Retinal pigment epithelial cell (primary cell): ENCODE results near the gene MVD.
A peak's percentile ranks its signal among the peaks of the same experiment; 100 is the strongest.

Experiments used
- DNase-seq: peaks from one replicate; pipeline ENCODE4 v3.0.0-alpha.2; 2010; ENCODE audit warnings: low read depth
- H3K4me3 ChIP-seq: 2 replicates; pipeline ENCODE4 v1.5.1; 2011; ENCODE audit warnings: mild to moderate bottlenecking, low read length, control low read depth, moderate library complexity
- CTCF ChIP-seq: conservative IDR thresholded peaks from 2 replicates; pipeline ENCODE4 v1.5.1; 2011; ENCODE audit warnings: low read depth, low read length, control low read depth, inconsistent platforms

MVD gene

DNA sequence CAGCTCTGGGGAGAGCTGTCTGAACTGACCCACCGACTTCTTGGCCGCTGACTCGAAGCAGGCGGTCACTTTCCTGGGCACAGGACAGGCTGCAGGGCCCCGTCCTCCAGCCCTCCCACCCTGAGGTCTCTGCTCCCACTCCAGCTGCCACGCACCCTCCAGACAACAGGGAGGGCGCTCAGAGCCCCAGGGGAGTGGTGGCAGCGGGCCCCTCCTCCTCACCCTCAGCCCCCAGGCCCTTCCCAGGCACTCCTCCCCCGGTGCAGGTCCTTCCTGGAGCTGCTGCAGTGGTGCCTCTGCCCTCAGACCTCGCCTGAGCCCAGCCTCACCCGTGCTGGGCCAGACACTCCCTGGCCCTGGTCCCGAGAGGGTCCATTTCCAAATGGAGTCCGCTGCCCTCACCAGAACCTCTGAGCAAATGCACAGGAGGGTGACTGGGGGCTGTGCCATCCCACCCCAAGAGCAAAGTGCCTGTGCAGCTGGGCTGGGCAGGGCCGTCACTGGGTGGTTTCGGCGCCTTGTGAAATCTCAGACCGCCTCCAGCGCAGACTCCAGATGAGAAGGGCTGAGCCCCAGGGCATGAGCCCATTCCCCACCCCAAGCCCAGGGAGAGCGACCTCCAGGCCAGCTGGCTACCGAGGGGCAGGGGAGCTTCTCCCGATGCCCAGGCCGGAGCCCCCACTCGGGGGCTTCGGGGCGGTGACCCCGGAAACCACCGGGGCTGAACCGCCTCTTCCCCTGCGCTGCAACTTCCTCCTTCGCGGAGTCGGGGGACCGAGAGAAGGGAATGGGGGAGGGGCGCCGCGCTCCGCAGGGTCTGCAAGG, 12.8 kb downstream of the MVD start:
- H3K4me3 ChIP-seq = peak overlapping the region; percentile 75
- DNase-seq = no peak

DNA sequence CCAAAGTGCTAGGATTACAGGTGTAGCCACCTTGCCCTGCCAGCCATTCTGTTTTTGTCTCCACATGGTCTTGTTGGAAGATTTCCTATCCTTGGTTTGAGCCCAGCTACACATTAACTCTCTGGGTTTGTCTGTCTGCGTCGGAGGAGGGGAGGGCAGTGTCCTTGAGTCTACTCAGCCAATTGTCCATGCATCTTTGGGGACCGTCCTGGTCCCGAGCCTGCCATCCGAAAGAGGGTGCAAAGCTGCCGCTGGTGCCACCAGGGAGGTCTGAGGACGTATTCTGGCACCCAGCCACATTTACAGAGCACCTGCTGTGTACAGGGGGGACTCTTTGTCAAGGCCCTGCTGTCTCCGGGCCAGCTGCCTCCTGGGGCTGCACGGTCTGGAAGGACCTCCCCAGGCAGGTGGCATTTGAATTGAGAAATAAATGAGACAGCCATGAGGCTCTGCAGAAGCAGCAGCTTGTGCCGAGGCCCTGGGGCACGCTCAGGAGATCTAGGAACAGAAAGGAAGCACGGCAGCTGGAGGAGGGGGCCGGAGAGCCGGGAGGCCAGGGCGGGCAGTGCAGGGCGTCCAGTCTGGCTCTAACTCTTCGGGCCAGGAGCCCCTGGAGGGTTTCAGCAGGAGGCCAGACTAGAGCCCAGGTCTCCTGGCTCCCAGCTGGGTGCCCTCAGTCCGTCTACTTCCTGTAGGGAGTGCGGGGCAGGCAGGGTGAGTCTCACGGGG, 13.5 kb downstream of the MVD start:
- peak overlapping the region; percentile 75 for H3K4me3 ChIP-seq
- DNase-seq = no peak
- no peak for TF ChIP-seq CTCF

More for the DNA sequence above, 12.8 kb downstream of the MVD start:
- TF ChIP-seq CTCF = no peak

DNA sequence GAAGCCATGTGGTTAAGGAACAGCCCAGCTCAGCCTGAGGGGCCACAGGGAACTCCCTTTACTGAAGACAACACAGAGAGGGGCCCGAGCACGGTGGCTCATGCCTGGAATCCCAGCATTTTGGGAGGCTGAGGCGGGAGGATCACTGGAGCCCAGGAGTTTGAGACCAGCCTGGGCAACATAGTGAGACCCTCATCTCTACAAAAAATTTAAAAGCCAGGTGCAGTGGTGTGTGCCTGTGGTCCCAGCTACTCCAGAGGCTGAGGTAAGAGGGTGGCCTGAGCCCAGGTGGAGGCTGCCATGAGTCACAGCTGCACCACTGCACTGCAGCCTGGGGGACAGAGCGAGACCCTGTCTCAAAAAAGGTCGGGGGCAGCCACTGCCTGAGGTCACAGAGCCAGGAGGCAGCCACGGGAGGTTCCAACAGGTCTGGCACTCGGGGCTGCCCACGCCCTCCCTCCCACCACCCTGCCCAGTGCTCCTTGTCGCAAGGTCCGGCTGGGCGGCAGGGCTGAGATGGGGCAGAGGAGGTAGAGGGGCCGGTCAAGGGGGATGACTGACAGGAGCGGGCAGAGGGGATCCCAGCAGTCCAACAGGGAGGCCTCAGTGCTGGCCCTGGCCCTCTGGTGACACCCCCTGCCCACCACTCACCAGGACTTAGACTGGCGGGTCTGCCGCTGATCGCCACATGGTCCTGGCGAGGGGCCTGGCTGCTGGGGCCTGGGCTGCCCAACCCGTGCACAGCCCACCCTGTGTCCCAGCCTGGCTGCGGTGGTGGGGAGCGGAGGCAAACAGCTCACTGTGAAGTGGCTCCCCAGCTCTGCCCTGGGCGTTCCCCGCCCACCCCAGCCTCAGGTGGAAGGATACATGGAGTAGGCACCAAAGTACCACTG, 15.5 kb downstream of the MVD start:
- no peak for DNase-seq
- TF ChIP-seq CTCF = no peak
- no peak overlapping the region for H3K4me3 ChIP-seq

DNA sequence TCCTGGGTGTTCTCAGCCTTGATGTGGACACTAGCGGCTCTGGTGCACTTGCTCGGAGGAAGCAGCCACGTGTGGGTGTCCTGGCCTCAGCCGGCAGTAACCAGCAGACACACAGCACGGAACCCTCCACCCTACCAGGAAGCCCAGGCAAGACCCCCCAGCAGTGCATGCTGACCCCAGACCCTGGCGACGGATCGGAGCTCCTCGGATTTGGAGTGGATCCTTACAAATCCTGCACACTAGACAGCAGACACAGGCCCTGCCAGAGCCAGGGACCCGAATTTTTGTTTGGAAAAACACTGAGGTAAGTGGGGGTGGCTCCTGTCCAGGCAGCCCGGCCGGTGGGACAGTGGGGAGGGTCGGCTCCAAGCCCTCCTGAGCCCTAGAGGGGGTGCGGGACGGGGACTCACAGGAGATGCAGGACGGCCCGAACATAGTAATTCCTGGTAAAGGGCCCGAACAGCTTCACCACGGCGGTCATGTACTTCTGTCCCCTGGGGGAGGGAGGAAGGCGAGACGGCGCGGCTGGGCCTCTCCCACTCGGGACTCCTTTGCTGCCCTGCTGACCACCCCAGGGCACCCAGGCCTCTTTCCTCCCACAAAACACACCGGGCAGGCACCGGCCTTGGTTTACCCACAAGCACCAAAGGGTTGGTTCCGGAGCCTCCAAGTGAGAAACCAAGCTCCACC, 16.4 kb downstream of the MVD start:
- no peak for TF ChIP-seq CTCF
- no peak for DNase-seq

DNA sequence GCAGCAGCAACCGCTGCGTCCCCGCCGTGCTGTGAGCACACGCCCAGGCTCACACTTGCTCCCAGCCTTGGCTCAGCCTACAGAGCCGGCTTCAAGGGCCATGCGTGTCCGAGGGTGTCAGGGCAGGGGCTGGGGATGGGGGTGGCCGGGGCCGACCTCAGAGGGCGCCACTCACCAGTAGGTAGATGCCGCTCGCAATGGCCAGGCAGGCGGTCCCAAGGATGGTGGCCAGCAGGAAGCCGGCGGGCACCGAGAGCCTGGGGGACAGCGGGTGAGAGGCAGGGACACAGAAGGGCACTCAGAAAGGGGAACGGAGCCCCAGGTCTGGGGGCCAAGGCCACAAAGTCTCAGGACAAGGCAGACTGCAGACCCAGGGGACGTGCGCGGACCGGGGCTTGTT, 16.9 kb downstream of the MVD start:
- no peak for DNase-seq
- no peak for TF ChIP-seq CTCF

More for the DNA sequence above, 16.4 kb downstream of the MVD start:
- H3K4me3 ChIP-seq = no peak overlapping the region

DNA sequence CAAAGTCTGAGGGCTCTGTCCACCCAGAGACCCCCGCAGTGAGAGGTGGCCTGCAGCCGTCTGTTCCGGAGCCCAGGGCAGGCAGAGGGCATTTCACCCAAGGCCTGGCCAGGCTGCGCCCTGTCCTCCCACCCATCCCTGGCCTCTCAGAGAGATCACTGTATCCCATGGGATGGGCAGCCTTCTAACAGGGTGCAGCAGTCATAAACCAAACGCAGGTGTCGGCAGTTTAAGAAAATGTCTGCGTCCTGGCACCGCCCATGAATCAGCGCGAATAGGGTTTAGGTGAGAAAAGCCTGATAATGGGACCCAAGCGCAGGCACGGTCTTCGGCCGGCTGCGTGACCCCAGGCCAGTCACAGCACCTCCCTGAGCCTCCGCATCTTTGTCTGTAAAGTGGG, 17.4 kb downstream of the MVD start:
- H3K4me3 ChIP-seq = no peak overlapping the region
- DNase-seq = no peak
- no peak for TF ChIP-seq CTCF

More for the DNA sequence above, 16.9 kb downstream of the MVD start:
- H3K4me3 ChIP-seq = no peak overlapping the region
